Stimulated activated CD4-positive, alpha-beta T cell treated with anti-CD3 and anti-CD28 coated beads, Interleukin-4, amount 100 ng/mL, for 1 hour (primary cell): ENCODE measurements around the gene TBC1D8.

Experiments used
- DNase-seq: peaks from one replicate; pipeline ENCODE4 v3.0.0-alpha.2; 2020

The TBC1D8 gene

GRCh38 chr2:101161658-101162057 lies 10.5 kb upstream of the TBC1D8 start:
- DNase-seq = no peak

DNA sequence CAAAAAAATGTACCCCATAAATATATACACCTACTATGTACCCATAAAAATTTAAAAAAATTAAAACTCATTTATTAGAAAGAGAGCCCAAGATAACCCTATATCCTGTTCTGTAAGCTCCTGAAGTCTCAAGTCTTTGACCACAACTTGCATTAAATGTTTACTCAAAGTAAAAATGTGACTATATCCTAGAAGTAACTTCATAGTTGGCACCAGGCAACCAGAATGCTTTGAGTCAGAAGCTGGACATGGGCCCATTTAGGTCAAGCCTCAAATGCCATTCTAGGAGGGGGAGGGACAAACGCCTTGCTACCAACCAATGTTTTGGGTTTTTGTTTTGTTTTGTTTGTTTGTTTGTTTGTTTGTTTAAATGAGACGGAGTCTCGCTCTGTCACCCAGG lies 9.3 kb upstream of the TBC1D8 start:
- no peak for DNase-seq

- no peak for DNase-seq
Measured at GRCh38 chr2:101159526-101159925, 8.3 kb upstream of the TBC1D8 start.

DNA sequence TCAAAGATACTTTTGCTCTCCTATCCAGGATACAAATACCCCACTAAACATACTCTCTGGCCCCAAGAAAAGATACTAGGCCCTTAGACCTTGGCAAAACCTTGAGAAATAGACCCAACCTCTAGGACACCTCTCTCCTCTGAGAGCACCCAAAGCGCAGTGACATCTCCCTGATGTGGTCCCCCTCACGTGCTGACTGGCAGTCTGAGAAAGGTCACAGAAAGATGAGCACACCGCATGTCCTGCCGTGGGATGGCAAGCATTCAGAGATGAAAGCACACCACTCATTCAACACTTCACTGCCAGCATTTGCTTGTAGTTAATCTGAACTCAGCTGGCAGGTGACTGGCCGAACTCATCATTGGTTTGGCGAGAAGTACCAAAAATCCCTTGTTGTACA lies 6.1 kb upstream of the TBC1D8 start:
- DNase-seq = no peak

- DNase-seq = no peak
Measured at GRCh38 chr2:101153787-101154186, 2.6 kb upstream of the TBC1D8 start.

GRCh38 chr2:101153077-101153707 lies 2.0 kb upstream of the TBC1D8 start:
- no peak for DNase-seq

DNA sequence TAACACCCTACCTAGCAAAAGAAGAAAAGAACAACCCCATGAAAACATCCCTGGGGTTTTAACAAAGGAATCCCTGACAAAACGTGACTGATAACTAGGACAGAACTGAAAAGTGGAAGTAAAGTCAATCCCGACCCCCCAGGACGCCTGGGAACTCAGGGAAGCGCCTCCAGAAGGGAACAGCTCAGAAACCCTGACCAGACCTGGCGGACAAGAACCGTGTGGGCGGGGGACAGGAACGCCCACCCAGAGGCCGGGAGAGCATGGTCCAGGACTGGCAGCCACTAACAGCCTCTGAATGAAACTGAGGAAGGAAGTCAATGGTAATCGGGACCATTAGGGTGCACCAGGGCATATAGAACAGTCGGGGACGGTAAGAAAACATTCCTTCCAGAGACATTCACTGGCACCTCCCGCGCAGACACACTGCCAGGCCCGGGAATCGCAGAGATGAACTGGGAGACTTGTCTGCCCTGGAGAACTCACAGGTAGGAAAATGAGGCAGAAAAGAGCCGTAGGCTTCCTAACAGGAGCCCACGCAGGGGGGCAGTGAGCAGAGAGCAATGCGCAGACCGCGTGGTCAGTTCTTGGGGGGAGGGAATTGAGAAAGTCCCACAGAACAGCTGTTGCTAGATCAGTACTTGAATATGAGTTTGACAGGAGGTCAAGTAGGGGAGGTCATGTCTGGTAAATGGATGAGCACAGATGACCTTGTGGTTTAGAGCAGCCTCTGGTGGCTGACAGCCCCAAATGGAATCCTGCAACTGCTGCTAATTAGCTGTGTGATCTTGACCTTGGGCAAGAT lies 1.3 kb upstream of the TBC1D8 start:
- DNase-seq = no peak

DNA sequence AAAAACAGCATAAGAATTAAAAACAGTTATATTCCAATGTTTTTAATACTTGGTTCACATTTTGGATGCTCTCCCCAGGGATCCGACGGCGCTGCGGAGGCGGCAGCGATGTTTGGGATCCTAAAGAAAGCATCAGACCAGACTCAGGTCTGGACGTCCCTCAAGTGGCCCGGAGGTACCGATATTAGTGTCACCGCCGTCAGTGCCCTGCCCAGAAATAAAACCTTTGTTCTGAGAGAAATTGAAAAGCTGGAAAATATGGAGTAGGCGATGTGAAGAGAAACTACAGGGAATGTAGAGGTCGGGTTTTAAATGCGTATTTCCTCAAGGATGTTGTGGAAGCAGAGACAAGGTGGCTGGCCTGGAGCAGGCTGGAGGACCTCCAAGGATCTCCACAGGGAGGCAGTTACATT lies 683 bp upstream of the TBC1D8 start:
- DNase-seq = no peak

- peak; percentile 21 for DNase-seq
Measured at GRCh38 chr2:101150306-101151145, 656 bp downstream of the TBC1D8 start.

DNA sequence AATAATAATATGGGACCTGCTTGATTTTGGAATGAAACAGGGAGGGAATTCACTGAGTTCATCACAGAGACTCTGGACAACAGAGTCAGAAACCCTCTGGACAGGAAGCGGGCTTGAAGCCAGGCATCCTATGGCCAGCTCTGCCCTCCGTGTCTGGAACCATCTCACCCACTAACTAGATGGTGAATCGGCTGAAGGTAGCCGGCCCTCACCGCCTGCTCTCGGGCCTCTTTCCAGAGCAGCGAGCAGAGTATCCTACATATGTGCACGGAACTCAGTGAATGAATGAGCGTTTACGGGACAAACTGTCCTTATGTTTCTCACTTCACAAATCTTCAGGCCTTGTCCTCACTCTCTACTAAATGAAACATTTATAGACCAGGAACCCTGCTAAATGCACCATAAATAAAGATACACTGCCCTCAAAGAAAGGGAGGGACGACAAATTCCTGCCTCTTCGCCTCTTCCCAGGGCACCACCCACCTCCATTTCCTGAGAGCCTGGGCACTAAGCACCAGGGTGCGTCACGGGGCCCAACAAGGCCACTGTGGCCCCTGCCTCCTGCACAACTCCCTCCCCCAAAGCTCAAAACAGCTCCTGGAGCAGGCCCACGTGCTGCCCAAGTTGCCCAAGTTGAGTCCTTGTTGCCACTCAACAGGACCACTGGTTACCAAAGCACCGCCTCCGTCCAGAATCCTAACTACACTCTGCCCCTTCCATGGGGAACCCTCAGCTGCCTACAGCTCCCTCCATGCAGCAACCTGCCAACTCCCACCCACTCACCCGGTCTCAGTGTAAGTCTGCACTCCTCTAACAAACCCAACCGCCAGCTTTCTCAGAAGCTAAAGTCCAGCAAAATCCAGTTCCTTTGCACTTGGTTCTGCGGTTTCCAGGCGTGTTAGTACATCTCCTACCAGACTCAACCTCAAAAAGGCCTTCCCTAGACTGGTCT lies 1.7 kb downstream of the TBC1D8 start:
- DNase-seq = no peak

- no peak for DNase-seq
Measured at GRCh38 chr2:101148777-101149176, 2.4 kb downstream of the TBC1D8 start.

GRCh38 chr2:101147971-101148370 lies 3.2 kb downstream of the TBC1D8 start:
- DNase-seq = no peak

- DNase-seq = no peak
Measured at GRCh38 chr2:101147062-101147461, 4.1 kb downstream of the TBC1D8 start.

- DNase-seq = no peak
Measured at GRCh38 chr2:101146535-101146934, 4.6 kb downstream of the TBC1D8 start.

- DNase-seq = no peak
Measured at GRCh38 chr2:101145406-101145805, 5.8 kb downstream of the TBC1D8 start.

DNA sequence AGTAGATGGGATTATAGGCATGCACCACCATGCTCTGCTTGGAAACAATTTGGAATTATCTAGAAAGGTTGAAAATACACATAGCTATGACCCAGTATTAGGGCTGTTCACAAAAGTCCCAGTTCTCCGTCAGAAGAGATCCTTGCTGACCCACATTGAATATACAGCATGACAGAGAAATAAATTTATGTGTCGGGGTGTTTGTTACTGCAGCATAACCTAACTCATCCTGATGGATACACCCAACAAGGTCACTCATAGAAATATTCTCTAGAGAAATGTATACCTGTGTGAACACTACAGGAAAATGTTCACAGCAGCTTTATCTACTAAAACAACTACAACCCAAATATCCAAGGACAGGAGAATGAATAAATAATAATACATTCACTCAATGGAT lies 9.0 kb downstream of the TBC1D8 start:
- no peak for DNase-seq

- DNase-seq = no peak
Measured at GRCh38 chr2:101140978-101141655, 10.1 kb downstream of the TBC1D8 start.

DNA sequence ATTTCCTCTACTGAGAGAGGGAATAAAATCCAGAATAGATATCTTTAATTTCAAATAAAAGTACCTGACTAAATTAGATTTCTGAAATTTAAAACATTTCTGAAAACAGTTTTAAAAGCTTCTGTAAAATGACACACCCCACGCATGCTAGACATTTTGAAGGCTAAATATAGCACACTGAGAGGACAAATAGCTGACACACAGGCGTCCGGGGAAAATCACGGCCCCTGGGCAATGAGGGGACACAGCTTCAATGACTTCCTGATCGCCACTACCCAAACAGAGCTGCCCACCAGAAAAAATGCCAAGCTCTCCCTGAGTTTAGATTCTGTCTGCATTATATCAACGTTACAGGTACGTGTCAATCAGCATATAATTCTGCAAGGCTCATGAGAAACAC lies 10.9 kb downstream of the TBC1D8 start:
- DNase-seq = no peak

- no peak for DNase-seq
Measured at GRCh38 chr2:101139495-101139894, 11.7 kb downstream of the TBC1D8 start.

DNA sequence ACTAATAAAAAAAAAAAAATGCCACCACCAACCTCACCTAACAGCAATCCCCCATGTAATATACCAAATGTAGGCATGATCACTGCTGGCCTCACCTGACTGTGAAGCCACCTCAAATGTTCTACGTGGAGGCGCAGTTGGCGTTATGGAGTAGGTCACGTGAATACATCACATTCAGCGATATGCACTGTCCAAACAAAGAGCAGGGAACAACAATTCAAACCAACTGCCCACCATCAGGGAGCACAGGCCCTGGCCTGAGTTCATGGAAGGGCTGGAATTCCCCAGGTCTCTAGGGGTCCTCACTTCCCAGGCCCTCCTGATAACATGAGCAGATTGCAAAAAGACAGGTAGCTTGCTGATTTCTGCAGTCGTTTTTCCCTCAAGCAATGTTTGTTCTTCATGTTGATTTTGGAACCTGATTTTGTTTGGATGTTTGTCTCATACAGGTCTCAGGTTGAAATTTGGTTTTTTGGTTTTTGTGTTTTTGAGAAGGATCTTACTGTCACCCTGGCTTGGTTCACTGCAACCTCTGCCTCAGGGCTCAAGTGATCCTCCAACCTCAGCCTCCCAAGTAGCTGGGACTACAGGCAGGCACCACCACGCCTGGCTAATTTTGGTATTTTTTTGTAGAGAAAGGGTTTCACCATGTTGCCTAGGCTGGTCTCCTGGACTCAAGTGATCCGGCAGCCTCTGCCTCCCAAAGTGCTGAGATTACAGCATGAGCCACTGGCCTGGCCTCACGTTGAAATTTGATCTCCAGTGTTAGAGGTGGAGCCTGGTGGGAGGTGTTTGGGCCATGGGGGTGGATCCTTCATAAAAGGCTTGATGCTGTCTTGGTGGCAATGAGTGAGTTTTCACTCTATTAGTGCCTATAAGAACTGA lies 15.5 kb downstream of the TBC1D8 start:
- DNase-seq = no peak
